Osteoblast (primary cell): Measurements from ENCODE around the gene TEKTIP1. TPM values are rescaled to one million over a fixed set of nuclear protein-coding genes. Genes with fewer than 3 reads are reported as not detected.

Experiments used
- DNase-seq: peaks from one replicate; pipeline ENCODE4 v3.0.0; 2011; ENCODE audit warnings: low spot score, mixed read lengths; ENCODE audit not compliant: insufficient read length; ENCODE audit errors: missing footprints
- H2AFZ ChIP-seq: 2 replicates; pipeline ENCODE4 v1.6.0; 2011; ENCODE audit warnings: mild to moderate bottlenecking, low read length
- H3K27ac ChIP-seq: 2 replicates; pipeline ENCODE4 v1.5.1; 2011; ENCODE audit warnings: mild to moderate bottlenecking, low read depth, low read length, moderate library complexity
- H3K27me3 ChIP-seq: 2 replicates; pipeline ENCODE4 v1.6.0; 2012; ENCODE audit warnings: mild to moderate bottlenecking, control low read depth, inconsistent platforms, low read length, moderate library complexity; ENCODE audit not compliant: insufficient read depth
- H3K36me3 ChIP-seq: 2 replicates; pipeline ENCODE4 v1.5.1; 2011; ENCODE audit warnings: mild to moderate bottlenecking, low read length, control low read depth, moderate library complexity; ENCODE audit not compliant: insufficient read depth
- H3K4me1 ChIP-seq: 2 replicates; pipeline ENCODE4 v1.5.1; 2011; ENCODE audit warnings: mild to moderate bottlenecking, low read length, control low read depth, moderate library complexity; ENCODE audit not compliant: insufficient read depth
- H3K4me2 ChIP-seq: 2 replicates; pipeline ENCODE4 v1.6.0; 2011; ENCODE audit warnings: mild to moderate bottlenecking, low read length; ENCODE audit not compliant: insufficient read depth
- H3K4me3 ChIP-seq: fragments of 200-600 bp; sonication (generic); 3 replicates; pipeline ENCODE4 v1.5.1; 2012; ENCODE audit warnings: mild to moderate bottlenecking, low read length, inconsistent platforms; ENCODE audit not compliant: insufficient read depth
- H3K79me2 ChIP-seq: 2 replicates; pipeline ENCODE4 v1.6.0; 2012; ENCODE audit warnings: mild to moderate bottlenecking, low read length, control low read depth, inconsistent platforms; ENCODE audit not compliant: insufficient read depth
- H3K9me3 ChIP-seq: 2 replicates; pipeline ENCODE4 v1.5.1; 2011; ENCODE audit warnings: low read depth, low read length, control low read depth
- H4K20me1 ChIP-seq: 2 replicates; pipeline ENCODE4 v1.6.0; 2012; ENCODE audit warnings: mild to moderate bottlenecking, low read length, control low read depth; ENCODE audit not compliant: insufficient read depth
- CTCF ChIP-seq: IDR thresholded peaks from 2 replicates; pipeline ENCODE4 v1.5.1; 2011; ENCODE audit warnings: mild to moderate bottlenecking, low read depth, low read length, moderate library complexity; ENCODE audit errors: extremely low read depth
- total RNA-seq: library from RNA; depleted of rRNA; stranded (reverse); fragments of >200 nt; gene quantifications from 2 replicates; pipeline ENCODE4 v1.2.3, GENCODE V29; 2012

The TEKTIP1 gene
- total RNA-seq, 1 donor, result not detected

DNA sequence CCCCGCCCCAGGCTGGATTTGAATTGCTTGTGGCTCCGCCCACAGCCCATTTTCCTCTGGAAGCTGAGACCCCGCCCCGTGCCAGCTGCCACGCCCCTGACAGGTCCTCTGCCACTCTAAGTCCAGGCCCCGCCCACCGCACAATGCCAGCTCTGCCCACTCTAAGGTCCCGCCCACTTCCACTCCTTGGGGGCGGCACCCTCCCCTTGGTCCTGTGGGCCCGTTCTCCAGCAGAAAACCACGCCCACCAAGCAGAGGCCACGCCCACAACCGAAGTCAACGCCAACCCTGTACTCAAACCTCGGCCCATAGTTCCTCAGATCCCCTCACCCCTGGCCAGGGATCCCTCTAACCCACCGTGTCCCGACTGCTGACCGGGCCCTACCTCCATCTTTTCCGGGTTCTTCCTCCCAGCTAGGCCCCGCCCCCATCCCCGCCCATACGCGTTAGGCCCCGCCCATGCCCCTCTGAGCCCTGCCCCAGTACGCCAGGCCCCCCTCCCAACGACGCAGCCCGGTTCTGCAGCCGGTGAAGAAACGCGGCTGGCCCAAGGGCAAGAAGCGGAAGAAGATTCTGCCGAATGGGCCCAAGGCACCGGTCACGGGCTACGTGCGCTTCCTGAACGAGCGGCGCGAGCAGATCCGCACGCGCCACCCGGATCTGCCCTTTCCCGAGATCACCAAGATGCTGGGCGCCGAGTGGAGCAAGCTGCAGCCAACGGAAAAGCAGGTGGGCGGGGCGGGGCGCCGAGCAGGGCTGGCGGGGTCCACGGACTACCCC is 35.1 kb downstream of the TEKTIP1 start:
- Histone ChIP-seq H3K4me3 (peak overlapping the region; percentile 90), H3K4me2 (peak overlapping the region; percentile 86), H3K79me2 (peaks cover 5% of the 10 kb centered on the region), H4K20me1 (no peaks in the 10 kb centered on the region), H3K4me1 (peaks cover 7% of the 10 kb centered on the region), H2AFZ (no peak overlapping the region), H3K9me3 (no peaks in the 10 kb centered on the region), H3K27me3 (no peaks in the 10 kb centered on the region), H3K36me3 (peaks cover 11% of the 10 kb centered on the region), H3K27ac (no peak overlapping the region)
- peak; percentile 99 for DNase-seq
- TF ChIP-seq CTCF, result no peak

- H3K79me2 ChIP-seq, result peaks cover 5% of the 10 kb centered on the region
- H3K9me3 ChIP-seq, result no peaks in the 10 kb centered on the region
- peak; percentile 79 for DNase-seq
- H3K4me1 ChIP-seq, result peaks cover 17% of the 10 kb centered on the region
- no peak overlapping the region for H3K4me3 ChIP-seq
- H3K27me3 ChIP-seq, result no peaks in the 10 kb centered on the region
- H3K36me3 ChIP-seq, result peaks cover 11% of the 10 kb centered on the region
- H3K4me2 ChIP-seq, result no peak overlapping the region
- H2AFZ ChIP-seq, result no peak overlapping the region
- H3K27ac ChIP-seq, result no peak overlapping the region
- TF ChIP-seq CTCF, result no peak
- no peaks in the 10 kb centered on the region for H4K20me1 ChIP-seq
Observed at GRCh38 chr19:3575260-3575741, 36.3 kb downstream of the TEKTIP1 start.

DNA sequence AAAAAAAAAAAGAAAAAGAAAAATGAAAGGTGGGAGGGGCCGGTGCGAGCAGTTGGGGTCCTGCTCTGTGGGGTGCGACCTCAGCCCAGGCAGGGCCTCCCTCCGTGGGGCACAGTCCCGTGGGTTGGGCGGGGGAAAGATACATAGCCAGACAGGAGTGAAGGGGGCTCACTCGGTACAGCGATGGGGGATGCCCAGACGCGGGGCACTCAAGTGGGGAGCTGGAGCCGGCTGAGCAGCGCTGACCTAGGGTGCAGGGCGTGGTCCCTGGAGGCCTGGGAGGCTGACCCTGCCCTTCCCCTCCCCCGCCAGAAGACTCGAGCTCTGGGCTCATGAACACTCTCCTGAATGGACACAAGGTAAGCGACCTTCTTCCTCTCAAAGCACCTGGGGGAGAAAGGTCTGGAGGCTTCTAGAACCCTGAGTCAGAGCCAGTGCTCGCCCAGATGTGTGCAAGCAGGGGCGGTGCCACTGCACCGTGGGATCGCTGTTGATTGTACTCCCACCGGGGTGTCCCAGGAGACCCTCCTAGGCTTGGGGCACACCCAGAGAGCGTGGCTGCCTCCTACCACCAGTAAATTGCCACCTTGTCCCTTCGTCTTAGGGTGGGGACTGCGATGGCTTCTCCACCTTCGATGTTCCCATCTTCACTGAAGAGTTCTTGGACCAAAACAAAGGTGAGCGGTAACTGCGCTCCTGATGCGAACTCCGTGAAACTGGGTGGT is 37.1 kb downstream of the TEKTIP1 start:
- Histone ChIP-seq H2AFZ (no peak overlapping the region), H3K9me3 (no peaks in the 10 kb centered on the region), H3K27me3 (no peaks in the 10 kb centered on the region), H3K4me1 (peaks cover 24% of the 10 kb centered on the region), H3K79me2 (peaks cover 5% of the 10 kb centered on the region), H3K4me3 (no peak overlapping the region), H3K36me3 (peaks cover 11% of the 10 kb centered on the region), H4K20me1 (no peaks in the 10 kb centered on the region), H3K4me2 (no peak overlapping the region), H3K27ac (no peak overlapping the region)
- TF ChIP-seq CTCF, result no peak
- peak; percentile 69 for DNase-seq
